ENCODE results near the gene GLI3.

Gene GLI3

GRCh38 chr7:42110333-42110732 is 126.7 kb downstream of the GLI3 start:
- H3K27me3 Mint-ChIP-seq = no peaks in the 10 kb centered on the region
- DNase-seq (ENCODE audit: low spot score in 2 of 2) = no peak
- no peak for ATAC-seq (replicated peaks; ENCODE audit: extremely low read depth, poor library complexity, severe bottlenecking)
- H3K27ac Mint-ChIP-seq (ENCODE audit: low read depth) = no peak overlapping the region
- peaks cover 5% of the 10 kb centered on the region for H3K9me3 Mint-ChIP-seq
- H3K36me3 Mint-ChIP-seq (ENCODE audit: insufficient read depth) = no peaks in the 10 kb centered on the region
- H3K4me1 Mint-ChIP-seq = no peaks in the 10 kb centered on the region
- no peak overlapping the region for H3K4me3 Mint-ChIP-seq

- no peak overlapping the region for H3K27ac Mint-ChIP-seq (ENCODE audit: low read depth)
- H3K27me3 Mint-ChIP-seq = no peaks in the 10 kb centered on the region
- H3K36me3 Mint-ChIP-seq (ENCODE audit: insufficient read depth) = no peaks in the 10 kb centered on the region
- H3K4me3 Mint-ChIP-seq = no peak overlapping the region
- no peaks in the 10 kb centered on the region for H3K4me1 Mint-ChIP-seq
- ATAC-seq (replicated peaks; ENCODE audit: extremely low read depth, poor library complexity, severe bottlenecking) (no peak), DNase-seq (ENCODE audit: low spot score in 2 of 2) (no peak)
- H3K9me3 Mint-ChIP-seq = no peaks in the 10 kb centered on the region
Observed at GRCh38 chr7:42108803-42109528, 128.0 kb downstream of the GLI3 start.

GRCh38 chr7:42107484-42108240 is 129.3 kb downstream of the GLI3 start:
- Mint-ChIP-seq H3K4me3 (no peak overlapping the region), H3K4me1 (no peaks in the 10 kb centered on the region), H3K27me3 (no peaks in the 10 kb centered on the region), H3K36me3 (ENCODE audit: insufficient read depth) (no peaks in the 10 kb centered on the region), H3K9me3 (no peaks in the 10 kb centered on the region), H3K27ac (ENCODE audit: low read depth) (no peak overlapping the region)
- no peak for DNase-seq (ENCODE audit: low spot score in 2 of 2)
- no peak for ATAC-seq (replicated peaks; ENCODE audit: extremely low read depth, poor library complexity, severe bottlenecking)

GRCh38 chr7:42106562-42106961 is 130.4 kb downstream of the GLI3 start:
- Mint-ChIP-seq H3K27ac (ENCODE audit: low read depth) (no peak overlapping the region), H3K36me3 (ENCODE audit: insufficient read depth) (no peaks in the 10 kb centered on the region), H3K27me3 (no peaks in the 10 kb centered on the region), H3K4me3 (no peak overlapping the region), H3K4me1 (no peaks in the 10 kb centered on the region), H3K9me3 (no peaks in the 10 kb centered on the region)
- ATAC-seq (replicated peaks; ENCODE audit: extremely low read depth, poor library complexity, severe bottlenecking) (no peak), DNase-seq (ENCODE audit: low spot score in 2 of 2) (no peak)

- H3K9me3 Mint-ChIP-seq = no peaks in the 10 kb centered on the region
- H3K4me1 Mint-ChIP-seq = no peaks in the 10 kb centered on the region
- H3K27me3 Mint-ChIP-seq = no peaks in the 10 kb centered on the region
- H3K27ac Mint-ChIP-seq (ENCODE audit: low read depth) = peak overlapping the region; percentile 25
- no peaks in the 10 kb centered on the region for H3K36me3 Mint-ChIP-seq (ENCODE audit: insufficient read depth)
- DNase-seq (ENCODE audit: low spot score in 2 of 2) = no peak
- H3K4me3 Mint-ChIP-seq = no peak overlapping the region
- no peak for ATAC-seq (replicated peaks; ENCODE audit: extremely low read depth, poor library complexity, severe bottlenecking)
Observed at GRCh38 chr7:42105554-42106358, 131.3 kb downstream of the GLI3 start.

- Mint-ChIP-seq H3K9me3 (no peaks in the 10 kb centered on the region), H3K36me3 (ENCODE audit: insufficient read depth) (no peaks in the 10 kb centered on the region), H3K27ac (ENCODE audit: low read depth) (no peak overlapping the region), H3K4me3 (no peak overlapping the region), H3K27me3 (no peaks in the 10 kb centered on the region), H3K4me1 (no peaks in the 10 kb centered on the region)
- ATAC-seq (replicated peaks; ENCODE audit: extremely low read depth, poor library complexity, severe bottlenecking) = no peak
- no peak for DNase-seq (ENCODE audit: low spot score in 2 of 2)
Observed at GRCh38 chr7:42104694-42105093, 132.3 kb downstream of the GLI3 start.

- Mint-ChIP-seq H3K27ac (ENCODE audit: low read depth) (no peak overlapping the region), H3K9me3 (no peaks in the 10 kb centered on the region), H3K27me3 (no peaks in the 10 kb centered on the region), H3K36me3 (ENCODE audit: insufficient read depth) (no peaks in the 10 kb centered on the region), H3K4me3 (no peak overlapping the region), H3K4me1 (no peaks in the 10 kb centered on the region)
- DNase-seq (ENCODE audit: low spot score in 2 of 2) (no peak), ATAC-seq (replicated peaks; ENCODE audit: extremely low read depth, poor library complexity, severe bottlenecking) (no peak)
Observed at GRCh38 chr7:42104231-42104630, 132.8 kb downstream of the GLI3 start.

GRCh38 chr7:42103456-42103855 is 133.6 kb downstream of the GLI3 start:
- Mint-ChIP-seq H3K27me3 (no peaks in the 10 kb centered on the region), H3K36me3 (ENCODE audit: insufficient read depth) (no peaks in the 10 kb centered on the region), H3K4me1 (no peaks in the 10 kb centered on the region), H3K9me3 (no peaks in the 10 kb centered on the region), H3K27ac (ENCODE audit: low read depth) (no peak overlapping the region), H3K4me3 (no peak overlapping the region)
- DNase-seq (ENCODE audit: low spot score in 2 of 2) (no peak), ATAC-seq (replicated peaks; ENCODE audit: extremely low read depth, poor library complexity, severe bottlenecking) (no peak)

GRCh38 chr7:42103020-42103419 is 134.0 kb downstream of the GLI3 start:
- no peak overlapping the region for H3K4me3 Mint-ChIP-seq
- H3K9me3 Mint-ChIP-seq = no peaks in the 10 kb centered on the region
- H3K27ac Mint-ChIP-seq (ENCODE audit: low read depth) = no peak overlapping the region
- no peak for ATAC-seq (replicated peaks; ENCODE audit: extremely low read depth, poor library complexity, severe bottlenecking)
- DNase-seq (ENCODE audit: low spot score in 2 of 2) = no peak
- no peaks in the 10 kb centered on the region for H3K36me3 Mint-ChIP-seq (ENCODE audit: insufficient read depth)
- H3K4me1 Mint-ChIP-seq = no peaks in the 10 kb centered on the region
- H3K27me3 Mint-ChIP-seq = no peaks in the 10 kb centered on the region

GRCh38 chr7:42102301-42102700 is 134.7 kb downstream of the GLI3 start:
- H3K4me1 Mint-ChIP-seq = no peaks in the 10 kb centered on the region
- no peaks in the 10 kb centered on the region for H3K36me3 Mint-ChIP-seq (ENCODE audit: insufficient read depth)
- DNase-seq (ENCODE audit: low spot score in 2 of 2) (no peak), ATAC-seq (replicated peaks; ENCODE audit: extremely low read depth, poor library complexity, severe bottlenecking) (no peak)
- no peak overlapping the region for H3K4me3 Mint-ChIP-seq
- H3K9me3 Mint-ChIP-seq = no peaks in the 10 kb centered on the region
- no peak overlapping the region for H3K27ac Mint-ChIP-seq (ENCODE audit: low read depth)
- no peaks in the 10 kb centered on the region for H3K27me3 Mint-ChIP-seq

GRCh38 chr7:42100156-42100508 is 136.9 kb downstream of the GLI3 start:
- Mint-ChIP-seq H3K27ac (ENCODE audit: low read depth) (no peak overlapping the region), H3K4me3 (no peak overlapping the region)
- no peak for DNase-seq (ENCODE audit: low spot score in 2 of 2)

GRCh38 chr7:42099470-42100155 is 137.4 kb downstream of the GLI3 start:
- Mint-ChIP-seq H3K9me3 (peaks cover 11% of the 10 kb centered on the region), H3K36me3 (ENCODE audit: insufficient read depth) (no peaks in the 10 kb centered on the region), H3K4me1 (no peaks in the 10 kb centered on the region), H3K27me3 (no peaks in the 10 kb centered on the region), H3K27ac (ENCODE audit: low read depth) (no peak overlapping the region), H3K4me3 (no peak overlapping the region)
- ATAC-seq (replicated peaks; ENCODE audit: extremely low read depth, poor library complexity, severe bottlenecking) (no peak), DNase-seq (ENCODE audit: low spot score in 2 of 2) (no peak)

More at GRCh38 chr7:42100156-42100508, 136.9 kb downstream of the GLI3 start:
- no peaks in the 10 kb centered on the region for H3K4me1 Mint-ChIP-seq
- ATAC-seq (replicated peaks; ENCODE audit: extremely low read depth, poor library complexity, severe bottlenecking) = no peak
- peaks cover 9% of the 10 kb centered on the region for H3K9me3 Mint-ChIP-seq
- H3K27me3 Mint-ChIP-seq = no peaks in the 10 kb centered on the region
- no peaks in the 10 kb centered on the region for H3K36me3 Mint-ChIP-seq (ENCODE audit: insufficient read depth)

All from central memory CD8-positive, alpha-beta T cell (primary cell).